GM18520 (cell line): ENCODE measurements around the gene POPDC3.
"Not testable (repeated sequence)": the region's sequence is repeated elsewhere in the genome, so short reads cannot be mapped to it uniquely, and the experiment has no call there.

Source experiments
- ATAC-seq: cut with Tn5 transposase; IDR thresholded peaks from one replicate; pipeline ENCODE4 v1.9.1; 2021; ENCODE audit not compliant: unreplicated experiment

The POPDC3 gene, protein sequence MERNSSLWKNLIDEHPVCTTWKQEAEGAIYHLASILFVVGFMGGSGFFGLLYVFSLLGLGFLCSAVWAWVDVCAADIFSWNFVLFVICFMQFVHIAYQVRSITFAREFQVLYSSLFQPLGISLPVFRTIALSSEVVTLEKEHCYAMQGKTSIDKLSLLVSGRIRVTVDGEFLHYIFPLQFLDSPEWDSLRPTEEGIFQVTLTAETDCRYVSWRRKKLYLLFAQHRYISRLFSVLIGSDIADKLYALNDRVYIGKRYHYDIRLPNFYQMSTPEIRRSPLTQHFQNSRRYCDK

GRCh38 chr6:105179244-105180065, at the start of gene POPDC3:
Gene POPDC3 (minus strand): TSS chr6:105180014. CDS start chr6:105161909, 18,105 bp downstream.
- ATAC-seq = no peak

DNA sequence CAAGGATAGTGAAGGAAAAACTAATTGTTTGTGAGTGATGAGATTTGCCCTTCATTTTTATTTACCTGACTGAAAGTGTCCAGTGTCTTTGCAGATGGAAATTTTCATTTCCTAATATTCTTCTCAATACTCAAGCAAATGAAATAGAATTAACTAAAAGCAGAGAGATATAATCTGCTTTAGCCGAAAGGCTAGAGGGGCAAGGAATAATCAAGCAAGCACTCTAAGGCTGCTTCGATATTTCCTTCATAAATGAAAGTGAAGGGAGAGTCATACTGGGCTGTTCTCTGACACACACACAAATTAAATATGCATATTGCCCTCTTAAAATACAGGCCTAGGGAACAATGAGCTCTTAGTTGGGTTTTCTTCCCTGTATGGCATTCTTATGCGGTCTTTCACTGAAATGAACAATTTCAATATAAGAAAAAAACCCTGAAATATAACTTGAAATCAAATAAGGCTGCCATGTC, 47.5 kb upstream of the POPDC3 start:
- ATAC-seq = no peak

- ATAC-seq = no peak
Observed at GRCh38 chr6:105226598-105227294, 46.9 kb upstream of the POPDC3 start.

DNA sequence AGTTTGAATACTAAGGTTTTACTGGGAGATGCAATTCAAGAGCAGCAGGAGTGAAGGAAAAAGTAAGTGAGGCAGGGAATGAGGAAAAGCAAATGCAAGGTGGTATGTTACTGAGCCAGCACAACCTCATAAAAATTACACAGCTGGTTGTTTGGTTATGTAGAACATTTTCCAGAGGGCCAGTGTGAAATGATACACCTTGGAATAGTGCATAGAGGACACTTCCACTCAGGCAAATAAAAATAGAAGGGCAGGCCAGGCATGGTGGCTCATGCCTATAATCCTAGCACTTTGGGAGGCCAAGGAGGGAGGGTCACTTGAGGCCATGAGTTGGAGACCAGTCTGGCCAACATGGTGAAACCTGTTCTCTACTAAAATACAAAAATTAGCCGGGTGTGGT, 43.4 kb upstream of the POPDC3 start:
- ATAC-seq = no peak

GRCh38 chr6:105221219-105221618, 41.4 kb upstream of the POPDC3 start:
- not testable (repeated sequence) for ATAC-seq

DNA sequence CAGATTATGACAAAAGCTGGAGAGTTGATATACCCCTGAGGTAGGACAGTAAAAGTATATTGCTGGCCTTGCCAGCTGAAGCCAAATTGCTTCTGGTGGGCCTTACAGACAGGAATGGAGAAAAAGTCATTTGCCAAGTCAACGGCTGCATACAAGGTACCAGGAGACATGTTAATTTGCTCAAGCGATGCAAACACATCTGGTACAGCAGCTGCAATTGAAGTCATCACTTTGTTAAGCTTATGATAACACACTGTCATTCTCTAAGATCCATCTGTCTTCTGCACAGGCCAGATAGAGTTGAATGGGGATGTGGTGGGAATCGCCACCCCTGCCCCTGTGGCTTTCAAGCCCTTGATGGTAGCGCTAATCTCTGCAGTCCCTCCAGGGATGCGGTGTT, 40.4 kb upstream of the POPDC3 start:
- ATAC-seq = no peak

DNA sequence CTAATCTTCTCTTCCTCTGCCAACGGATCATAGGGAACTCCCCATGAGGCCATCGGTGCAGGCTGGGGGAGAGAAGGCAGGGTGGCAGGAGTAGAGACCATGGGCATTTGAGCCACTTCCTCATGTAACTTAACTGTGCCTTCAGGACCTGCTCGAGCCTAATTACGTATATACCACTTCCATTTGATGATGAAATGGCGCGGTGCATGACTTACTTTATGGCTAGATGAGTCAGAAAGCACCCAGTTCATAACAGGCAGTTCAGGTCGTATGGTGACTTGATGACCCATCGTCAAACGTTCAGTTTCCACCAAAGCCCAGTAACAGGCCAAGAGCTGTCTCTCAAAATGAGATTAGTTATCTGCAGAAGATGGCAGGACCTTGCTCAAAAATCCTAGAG, 39.4 kb upstream of the POPDC3 start:
- not testable (repeated sequence) for ATAC-seq

DNA sequence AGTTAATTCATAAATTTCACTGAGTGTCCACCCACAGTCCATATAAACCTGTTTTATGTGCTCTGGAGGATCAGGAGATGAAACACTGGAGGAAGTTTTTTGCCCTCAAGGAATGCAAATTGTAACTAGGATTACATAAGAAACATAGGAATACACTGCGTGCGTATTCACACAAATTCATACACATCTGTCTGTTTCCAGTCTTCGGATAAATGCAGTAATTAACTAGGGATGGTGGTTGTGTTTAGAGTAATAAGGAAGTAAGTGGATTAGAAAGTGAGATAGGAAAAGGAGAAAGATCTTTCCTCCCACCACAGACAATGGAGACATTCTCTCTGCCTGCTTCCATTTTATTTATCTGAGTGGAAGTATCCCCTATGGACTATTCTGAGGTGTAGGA, 35.7 kb upstream of the POPDC3 start:
- no peak for ATAC-seq

GRCh38 chr6:105214668-105215067, 34.9 kb upstream of the POPDC3 start:
- no peak for ATAC-seq

DNA sequence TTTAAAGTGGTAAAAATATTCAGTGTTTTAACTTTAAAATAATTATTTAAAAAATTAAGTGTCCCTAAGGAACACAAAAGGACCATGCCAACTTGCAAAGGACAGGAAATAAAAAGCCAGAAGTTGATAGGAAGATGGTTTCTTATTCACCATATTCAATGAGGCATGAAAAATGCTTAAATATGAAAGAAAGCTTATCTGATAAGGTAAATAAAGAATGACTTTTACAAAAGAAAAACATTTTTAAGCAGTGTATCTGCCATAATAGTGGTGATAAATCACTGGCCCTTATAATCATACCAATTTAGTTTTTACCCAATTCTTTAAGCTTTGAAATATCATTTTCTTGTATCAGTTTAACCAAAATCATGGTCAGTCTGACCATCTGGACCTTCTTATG, 33.5 kb upstream of the POPDC3 start:
- no peak for ATAC-seq

GRCh38 chr6:105212587-105212986, 32.8 kb upstream of the POPDC3 start:
- ATAC-seq = no peak

GRCh38 chr6:105211831-105212230, 32.0 kb upstream of the POPDC3 start:
- ATAC-seq = no peak

DNA sequence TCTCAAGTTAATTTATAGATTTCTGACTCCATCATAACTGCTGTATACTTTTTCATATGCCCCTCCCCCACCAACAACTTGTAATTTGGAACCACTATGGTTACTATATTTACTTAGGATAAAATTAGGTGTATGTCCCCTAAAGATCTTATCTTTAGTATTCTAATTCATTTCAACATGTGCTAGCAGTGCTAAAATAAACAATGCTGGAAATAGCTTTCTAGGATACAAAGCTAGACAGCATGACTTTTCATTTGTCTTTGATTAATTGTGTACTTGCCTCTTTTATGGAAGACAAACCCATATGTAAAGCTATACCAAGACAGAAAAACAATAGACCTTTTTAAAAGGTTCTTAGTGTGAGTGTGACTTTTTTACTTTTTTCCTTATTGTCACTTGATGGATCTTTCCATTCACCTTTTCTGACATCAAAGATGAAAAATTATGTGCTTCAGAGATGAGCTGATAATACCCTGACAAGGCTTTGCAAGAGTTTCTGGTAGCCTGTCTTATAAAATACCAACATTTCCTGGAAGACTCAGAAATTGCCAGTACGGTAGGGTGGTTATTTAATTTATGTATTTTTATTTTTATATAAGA, 31.2 kb upstream of the POPDC3 start:
- no peak for ATAC-seq

- no peak for ATAC-seq
Observed at GRCh38 chr6:105209950-105210706, 30.3 kb upstream of the POPDC3 start.

DNA sequence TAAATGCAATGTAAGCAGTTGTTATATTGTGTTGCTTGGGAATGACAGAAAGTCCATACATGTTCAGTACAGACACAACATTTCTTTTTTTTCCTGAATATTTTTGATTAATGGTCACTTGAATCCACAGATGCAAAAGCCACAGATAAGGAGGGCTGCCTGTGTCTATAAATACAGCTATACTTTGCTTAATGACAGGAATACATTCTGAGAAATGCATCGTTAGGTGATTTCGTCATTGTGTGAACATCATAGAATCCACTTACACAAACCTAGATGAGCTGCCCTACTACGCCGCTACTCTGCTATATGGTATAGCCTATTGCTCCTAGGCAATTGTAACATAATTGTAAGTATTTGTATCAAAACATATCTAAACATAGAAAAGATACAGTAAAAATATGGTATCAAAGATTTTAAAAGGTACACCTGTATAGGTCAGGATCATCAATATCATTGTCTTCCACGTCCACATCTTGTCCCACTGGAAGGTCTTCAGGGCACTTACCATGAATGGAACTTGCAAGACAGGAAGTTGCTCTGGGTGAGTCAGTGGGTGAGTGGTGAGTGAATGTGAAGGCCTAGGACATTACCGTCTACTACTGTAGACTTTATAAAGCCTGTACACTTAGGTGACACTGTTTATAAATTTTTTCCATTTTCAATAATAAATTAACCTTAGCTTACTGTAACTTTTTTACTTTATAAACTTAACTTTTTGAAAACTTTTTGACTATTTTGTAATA, 27.9 kb upstream of the POPDC3 start:
- no peak for ATAC-seq

DNA sequence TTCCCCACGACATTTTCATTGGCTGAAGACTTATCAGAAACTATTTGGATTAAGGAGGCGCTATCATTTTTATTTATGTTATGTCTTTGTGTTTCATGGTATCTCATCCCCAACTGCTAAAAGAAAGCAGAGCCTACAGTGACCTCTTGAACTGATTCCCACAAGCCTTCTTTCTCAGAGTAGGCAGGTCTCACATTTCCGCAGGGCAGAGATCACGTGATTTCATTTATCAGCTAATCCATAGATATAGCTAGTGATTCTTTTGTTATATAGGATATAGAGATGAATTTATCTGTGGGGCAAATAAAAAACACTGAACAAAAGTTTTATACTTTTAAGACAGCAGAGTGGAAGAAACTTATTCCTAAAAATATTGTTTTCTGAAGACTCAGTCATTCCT, 25.0 kb upstream of the POPDC3 start:
- ATAC-seq = no peak

GRCh38 chr6:105204331-105204730, 24.5 kb upstream of the POPDC3 start:
- no peak for ATAC-seq

- ATAC-seq = no peak
Observed at GRCh38 chr6:105202486-105202885, 22.7 kb upstream of the POPDC3 start.

DNA sequence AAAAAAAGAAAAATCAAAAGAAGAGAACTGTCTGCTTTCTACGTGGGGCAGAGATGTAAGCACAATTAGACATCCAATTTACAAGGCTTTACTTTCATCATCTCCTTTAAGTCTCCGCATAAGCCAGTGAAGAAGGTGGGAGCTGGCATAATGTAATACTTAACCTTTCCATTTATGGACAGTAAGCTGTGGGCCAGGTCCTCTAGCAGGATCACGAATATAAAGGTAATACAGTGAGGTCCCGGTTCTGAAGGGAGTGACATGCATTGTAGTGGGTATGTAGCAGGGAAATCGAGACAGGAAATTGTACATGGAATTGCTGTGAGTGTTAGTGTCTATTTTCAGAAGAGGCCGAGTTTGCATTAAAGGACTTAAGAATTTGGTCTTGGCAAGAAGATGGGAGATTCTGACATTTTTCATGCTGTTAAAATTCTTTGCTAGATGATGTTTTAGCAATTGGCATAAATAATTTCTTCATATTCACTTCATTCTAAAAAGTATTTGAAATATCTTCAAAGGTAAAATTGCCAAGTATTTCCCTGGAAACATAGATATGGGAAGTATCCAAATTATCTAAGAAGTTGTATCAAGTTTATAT, 20.4 kb upstream of the POPDC3 start:
- ATAC-seq = no peak
